Fibroblast of peridontal ligament (primary cell): ENCODE measurements around the gene FHIT.
"Not testable (repeated sequence)": the region's sequence is repeated elsewhere in the genome, so short reads cannot be mapped to it uniquely, and the experiment has no call there.

Source experiments
- DNase-seq: peaks from one replicate; pipeline ENCODE4 v3.0.0-alpha.2; 2010; ENCODE audit errors: extremely low read depth

Gene FHIT

DNA sequence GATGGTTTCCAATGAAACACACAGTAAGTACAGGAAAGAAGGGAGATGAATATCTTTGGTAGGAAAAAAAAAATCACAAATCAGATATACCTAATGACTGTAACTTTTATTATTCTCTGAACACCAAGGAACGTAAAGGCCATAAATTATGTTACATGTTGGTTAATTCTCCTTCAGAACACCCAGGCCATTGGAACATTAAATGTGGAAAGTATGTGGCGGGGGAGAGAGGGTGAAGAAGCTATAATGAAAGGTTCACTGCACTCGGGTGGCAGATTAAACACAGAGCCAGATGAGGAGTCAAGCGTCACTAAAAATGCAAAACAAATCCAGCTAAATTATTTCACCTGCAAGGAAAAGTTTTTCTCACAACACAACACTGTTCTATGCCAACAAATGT, 193.8 kb downstream of the FHIT start:
- no peak for DNase-seq

DNA sequence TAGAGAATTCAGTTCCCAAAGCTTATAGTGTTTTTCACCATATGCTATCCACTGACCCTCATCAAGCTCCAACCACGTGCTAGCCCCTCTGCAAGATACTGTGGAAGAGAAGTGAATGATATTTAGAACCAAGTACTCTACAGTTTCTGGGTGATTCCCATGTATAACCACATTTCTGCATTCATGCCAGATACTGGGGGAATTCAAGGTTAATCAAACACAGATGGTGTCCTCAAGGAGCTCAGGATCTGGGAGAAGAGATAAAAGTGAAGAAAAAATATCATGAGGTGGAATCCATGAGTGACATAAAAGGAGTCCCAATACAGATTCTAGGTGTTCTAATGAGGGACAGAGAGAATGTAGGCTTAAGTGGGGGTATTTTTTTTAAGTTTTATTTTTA, 195.8 kb downstream of the FHIT start:
- DNase-seq: no peak

DNA sequence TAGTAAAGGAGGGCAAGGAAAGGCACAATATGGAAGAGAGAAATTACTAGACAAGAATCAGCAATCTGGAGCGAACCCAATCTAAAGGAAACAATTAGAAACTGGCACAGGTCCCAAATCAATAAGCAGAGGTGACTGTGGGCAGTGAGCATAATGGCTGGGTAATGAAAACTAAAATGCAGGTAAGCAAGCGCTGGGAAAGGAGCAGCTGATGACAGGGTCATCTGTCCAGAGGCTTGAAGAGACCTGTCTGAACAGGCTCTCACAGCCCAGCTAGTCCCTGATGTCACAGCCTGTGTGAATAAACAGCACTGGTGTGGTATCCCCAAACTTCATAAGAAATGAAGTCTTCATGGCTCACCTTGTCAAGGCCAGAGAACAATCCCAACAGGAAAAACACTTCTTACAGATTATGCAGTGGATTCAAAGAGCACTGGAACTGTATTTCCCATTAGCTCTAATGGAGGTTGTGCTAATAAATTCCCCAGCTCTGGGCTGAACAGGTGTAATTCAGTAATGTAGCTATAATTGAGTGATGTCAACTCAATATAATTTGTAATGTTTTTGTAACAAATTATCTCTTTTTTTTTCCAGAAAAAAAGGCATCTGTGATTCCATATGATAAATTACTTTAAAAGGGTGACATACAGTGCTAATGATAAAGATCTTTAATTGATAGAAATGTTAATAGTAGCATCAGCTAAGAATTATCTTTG, 197.3 kb downstream of the FHIT start:
- no peak for DNase-seq

DNA sequence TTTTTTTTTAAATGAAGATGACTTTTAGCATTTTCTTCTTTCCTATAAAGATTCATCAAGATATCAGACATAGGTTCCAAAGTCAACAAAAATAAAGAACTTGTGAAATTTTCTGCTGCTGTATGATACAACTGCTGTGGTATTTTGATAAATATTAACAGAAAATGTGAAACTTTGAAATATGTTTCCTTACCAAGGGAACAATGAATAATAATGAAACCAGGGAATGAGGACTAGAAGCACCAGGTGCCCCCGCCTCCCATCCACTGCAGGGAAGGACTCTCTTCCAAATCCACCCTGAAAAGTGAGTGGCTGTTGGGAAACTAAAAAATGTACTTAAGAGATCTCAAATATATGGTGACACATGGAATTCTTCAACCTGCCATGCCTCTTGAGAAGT, 198.4 kb downstream of the FHIT start:
- DNase-seq: no peak

DNA sequence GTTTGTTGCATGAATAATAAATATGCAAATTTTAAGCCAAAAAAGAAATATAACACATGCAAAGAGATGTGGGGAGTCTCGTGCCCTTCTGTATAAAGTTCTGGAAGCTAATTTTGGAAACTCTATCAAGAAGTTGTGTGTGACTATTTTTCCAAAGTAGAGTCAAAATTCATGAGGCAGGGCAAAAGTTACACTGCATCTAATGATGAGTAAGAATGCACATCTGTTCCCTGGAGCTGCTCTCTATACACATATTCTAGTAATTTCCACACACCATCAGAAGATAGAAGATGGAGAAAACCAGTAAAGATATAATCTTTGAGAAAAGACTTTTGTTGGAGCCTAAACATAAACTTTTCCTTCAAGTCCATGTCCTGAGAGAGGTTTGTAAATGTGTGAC, 199.6 kb downstream of the FHIT start:
- no peak for DNase-seq

DNA sequence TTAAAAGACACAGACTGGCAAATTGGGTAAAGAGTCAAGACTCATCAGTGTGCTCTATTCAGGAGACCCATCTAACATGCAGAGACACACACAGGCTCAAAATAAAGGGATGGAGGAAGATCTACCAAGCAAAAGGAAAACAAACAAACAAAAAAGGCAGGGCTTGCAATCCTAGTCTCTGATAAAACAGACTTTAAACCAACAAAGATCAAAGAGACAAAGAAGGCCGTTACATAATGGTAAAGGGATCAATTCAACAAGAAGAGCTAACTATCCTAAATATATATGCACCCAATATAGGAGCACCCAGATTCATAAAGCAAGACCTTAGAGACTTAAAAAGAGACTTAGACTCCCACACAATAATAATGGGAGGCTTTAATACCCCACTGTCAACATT, 206.1 kb downstream of the FHIT start:
- DNase-seq: not testable (repeated sequence)

DNA sequence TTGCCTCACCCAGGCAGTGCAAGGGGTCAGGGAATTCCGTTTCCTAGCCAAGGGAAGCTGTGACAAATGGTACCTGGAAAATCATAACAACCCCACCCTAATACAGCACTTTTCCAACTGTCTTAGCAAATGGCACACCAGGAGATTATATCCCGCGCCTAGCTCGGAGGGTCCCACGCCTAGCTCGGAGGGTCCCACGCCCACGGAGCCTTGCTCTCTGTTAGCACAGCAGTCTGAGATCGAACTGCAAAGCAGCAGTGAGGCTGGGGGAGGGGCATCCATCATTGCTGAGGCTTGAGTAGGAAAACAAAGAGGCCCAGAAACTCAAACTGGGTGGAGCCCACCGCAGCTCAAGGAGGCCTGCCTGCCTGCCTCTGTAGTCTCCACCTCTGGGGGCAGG, 208.1 kb downstream of the FHIT start:
- no peak for DNase-seq

DNA sequence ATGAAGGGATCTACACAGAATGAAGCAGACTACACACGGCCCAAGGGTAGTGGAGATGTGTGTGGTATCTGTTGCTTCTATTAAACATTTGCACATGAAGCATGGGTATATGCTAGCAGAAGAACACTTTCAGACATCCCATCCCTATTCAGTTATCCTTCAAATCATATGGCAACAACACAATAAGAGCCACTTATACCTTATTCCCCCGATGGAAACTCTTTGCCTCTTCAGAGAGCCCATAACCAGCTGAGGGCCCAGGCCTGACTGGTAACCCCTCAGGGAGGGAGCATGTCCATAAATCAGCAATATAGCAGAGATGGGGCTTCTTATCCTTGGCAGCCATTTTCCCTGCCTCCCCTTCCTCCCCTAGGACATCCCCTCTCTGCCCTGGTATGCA, 210.6 kb downstream of the FHIT start:
- DNase-seq: no peak

DNA sequence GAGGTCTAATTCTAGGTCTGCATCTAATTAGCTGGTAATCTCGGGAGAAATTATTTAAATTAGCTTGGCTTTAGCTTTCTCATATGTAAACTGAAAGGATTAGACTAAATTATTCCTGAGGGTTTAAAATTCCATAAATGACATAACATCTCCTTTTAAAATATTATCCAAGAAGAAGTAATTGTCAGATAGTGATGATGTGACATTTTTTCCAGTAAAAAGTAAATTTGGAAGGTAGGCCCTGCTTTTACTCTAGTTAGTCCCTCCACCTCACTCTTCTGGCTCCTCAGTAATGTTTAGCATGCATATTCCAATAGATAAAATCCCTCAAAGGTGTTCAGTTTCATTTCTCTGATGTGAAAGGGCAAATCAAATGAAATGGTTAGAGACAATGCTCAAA, 215.7 kb downstream of the FHIT start:
- DNase-seq: no peak

DNA sequence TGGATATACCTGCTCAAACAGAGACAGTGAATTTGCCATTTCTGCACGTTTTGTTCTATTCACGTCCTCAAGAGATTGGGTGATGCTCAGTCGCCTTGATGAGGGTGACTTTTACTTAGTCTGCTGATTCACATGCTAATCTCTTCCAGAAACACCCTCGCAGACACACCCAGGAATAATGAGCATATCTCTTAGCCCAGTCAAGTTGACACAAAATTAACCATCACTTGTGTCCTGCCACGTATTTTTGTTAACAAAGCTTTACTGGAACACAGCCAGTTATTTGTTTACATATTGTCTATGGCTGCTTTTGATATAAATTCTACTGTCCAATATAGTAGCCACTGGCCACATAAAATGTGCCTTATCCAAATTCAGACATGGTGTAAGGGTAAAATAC, 218.3 kb downstream of the FHIT start:
- DNase-seq: no peak

DNA sequence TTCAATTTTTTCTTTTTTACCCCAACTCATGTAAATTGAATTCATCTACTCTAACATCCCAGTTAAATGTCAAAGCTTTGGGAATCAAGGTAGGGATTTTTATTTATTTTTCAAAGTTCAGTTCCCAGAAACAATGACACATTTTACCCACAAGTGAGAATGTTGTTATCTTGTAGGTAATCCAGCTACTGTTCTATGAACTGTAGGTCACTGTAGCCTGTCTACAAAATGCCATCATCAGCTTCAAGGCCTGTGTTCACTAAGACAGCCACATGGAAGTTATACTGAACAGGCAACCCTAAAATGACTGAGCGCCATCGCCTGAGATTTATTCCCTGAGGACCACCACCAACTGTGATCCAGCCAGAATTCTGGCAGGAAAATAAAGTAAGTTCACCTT, 219.7 kb downstream of the FHIT start:
- no peak for DNase-seq

DNA sequence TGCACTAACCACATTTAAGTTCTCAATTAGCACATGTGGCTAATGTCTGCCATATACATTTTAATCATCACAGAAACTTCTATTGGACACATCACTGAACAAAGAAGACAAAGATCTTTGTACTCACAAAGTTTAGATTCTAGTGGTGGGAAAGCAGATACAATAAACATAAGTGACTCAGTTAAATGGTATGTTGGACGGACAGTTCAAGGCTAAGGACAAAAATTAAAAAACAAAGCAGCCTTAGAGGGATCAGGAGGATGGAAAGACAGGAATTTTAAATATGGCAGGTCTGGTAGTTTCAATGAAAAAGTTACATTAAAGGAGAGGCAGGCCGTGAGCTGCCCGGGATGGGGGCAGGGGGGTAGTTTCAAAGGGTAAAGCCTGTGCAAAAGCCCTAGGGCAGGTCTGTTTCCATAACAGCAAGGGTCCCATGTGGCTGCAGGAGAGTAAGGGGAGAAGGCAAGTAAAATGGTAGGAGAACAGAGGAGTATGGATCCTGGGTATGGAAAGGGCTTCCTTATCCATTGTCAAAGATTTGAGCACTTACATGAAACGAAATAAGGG, 220.7 kb downstream of the FHIT start:
- DNase-seq: no peak

DNA sequence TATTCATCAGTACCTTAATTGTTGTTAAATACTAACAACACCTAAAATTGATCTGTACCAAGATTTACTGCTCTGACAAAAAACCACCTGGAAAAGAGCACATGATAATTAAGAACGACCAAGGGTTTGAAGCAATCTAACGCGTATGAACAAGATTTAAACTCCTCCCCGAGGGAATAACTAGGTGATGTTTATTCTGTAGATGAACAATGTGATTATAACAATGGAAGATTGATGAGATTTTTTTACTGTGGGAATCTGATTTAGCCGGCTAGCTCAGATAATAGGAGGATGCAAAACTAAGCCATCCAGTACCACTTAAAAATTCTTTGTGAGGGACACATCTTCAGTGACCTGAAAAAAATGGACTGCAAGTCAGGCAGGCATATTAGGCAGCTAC, 222.1 kb downstream of the FHIT start:
- DNase-seq: no peak

DNA sequence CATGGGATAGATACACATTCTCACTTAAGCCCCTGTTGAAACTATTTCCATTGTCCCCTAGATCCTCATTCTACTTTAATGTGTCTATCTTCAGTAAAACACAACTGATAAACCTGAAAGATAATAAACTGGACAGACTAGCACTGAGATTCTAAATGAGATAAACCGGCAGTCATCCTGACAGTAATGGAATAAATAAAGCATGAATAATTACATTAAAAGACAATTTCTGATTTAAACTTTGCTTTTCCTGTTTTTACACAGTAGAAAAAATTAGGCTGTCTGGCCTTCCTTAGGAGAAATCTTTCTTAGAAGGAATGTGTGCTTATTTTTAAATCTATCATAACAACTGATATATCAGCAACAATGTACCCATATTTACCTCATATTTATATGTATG, 232.4 kb downstream of the FHIT start:
- no peak for DNase-seq

DNA sequence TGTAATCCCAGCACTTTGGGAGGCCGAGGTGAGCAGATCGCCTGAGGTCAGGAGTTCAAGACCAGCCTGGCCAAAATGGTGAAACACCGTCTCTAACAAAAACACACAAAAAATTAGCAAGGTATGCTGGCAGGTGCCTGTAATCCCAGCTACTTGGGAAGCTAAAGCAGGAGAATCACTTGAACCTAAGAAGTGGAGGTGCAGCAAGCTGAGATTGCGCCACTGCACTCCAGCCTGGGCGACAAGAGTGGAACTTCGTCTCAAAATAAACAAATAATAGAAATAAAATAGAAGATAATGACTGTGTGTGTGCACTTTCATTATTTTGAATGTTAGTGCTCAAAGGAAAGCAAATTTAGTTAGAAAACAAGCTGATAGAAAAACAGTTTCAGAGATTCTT, 234.2 kb downstream of the FHIT start:
- not testable (repeated sequence) for DNase-seq

DNA sequence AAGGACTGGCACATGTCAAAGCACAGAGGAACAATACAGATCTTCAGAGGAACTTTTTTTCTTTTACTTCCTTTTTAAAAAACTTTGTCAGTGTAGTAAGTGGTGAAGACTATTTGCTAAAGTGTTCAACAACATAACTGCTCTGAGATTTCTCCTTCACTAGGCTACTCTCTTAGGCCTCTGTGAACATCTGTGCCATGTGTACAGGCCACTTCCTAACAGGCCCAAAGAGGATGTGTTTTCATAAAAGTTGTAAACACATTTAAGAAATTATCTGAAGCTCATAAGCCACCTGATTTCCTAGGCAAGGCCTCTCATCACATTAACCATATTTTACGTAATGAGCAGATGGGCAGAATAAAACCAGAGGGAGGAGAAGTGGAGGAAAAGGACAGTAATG, 235.4 kb downstream of the FHIT start:
- DNase-seq: no peak

DNA sequence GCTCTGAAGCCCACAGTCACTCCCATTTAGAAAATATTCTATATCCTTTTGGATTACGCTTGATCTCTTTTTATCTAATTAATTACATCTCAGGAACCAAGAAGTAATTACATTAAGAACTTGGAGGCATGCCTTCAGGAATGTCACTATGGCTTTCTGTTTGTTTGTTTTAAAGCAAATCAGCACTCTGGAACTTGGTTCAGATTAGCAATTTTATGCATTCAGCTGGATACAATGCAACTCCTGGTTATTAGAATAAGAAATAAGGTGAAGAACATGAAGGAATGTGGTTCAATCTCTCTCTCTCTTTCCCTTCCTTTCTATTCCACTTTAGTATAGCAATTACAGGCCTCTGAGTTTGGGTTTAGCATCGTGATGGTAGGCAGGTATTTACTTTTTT, 235.8 kb downstream of the FHIT start:
- DNase-seq: no peak

DNA sequence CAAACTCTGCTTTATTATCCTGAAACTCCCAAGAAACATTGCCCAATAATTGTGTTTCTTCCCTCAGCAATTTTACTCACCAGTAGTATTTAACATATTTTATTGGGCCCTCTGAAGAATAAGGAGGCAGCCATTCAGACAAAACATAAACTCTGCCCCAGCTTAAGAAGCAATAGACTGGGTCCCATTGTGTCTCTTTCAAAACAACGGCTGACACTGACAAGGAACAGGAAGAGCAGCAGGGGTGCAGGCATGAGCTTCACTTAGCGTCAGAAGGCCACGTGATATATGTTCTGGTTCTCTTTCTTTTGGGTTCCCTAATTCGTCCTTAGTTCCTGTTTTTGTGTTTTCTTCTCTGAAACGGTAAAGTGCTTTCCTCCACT, 242.3 kb downstream of the FHIT start:
- DNase-seq: no peak

DNA sequence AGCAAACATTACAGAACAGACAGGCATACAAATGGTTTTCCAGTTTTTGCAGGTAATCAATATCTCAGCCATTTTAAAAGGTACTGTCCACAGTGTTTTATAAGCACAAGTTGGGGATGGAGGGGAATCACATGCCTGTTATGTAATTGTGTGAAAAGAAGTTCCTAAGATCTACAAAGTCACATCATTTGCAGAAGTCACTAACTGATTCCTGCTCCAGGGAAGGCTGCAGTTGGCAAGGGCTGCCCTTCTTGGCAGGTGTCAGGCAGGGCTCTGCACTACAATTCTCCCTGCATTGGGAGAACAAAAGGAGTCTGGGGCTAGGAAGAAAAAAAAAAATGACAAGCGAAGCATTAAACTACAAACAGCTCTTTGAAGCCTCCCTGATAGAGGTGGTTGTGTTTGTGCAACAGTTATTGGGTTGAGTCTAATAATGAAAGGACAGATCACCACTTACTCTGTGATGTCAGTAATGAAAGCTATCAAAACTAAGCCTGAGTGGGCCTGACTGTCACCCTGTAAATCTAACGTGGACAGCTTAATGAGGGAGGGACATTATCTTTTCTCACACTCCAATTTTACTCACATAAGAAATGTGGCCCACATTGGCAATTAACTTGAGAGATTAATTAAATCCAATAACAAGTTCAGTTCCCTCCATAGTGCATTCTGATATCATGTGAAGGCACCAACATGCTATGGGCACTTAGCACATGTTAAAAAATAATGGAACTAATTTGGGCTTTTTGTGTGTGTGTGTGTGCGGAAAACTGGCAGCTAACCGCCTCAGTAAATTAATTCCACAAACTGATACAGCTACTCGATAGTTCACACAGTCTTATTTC, 242.9 kb downstream of the FHIT start:
- DNase-seq: no peak

DNA sequence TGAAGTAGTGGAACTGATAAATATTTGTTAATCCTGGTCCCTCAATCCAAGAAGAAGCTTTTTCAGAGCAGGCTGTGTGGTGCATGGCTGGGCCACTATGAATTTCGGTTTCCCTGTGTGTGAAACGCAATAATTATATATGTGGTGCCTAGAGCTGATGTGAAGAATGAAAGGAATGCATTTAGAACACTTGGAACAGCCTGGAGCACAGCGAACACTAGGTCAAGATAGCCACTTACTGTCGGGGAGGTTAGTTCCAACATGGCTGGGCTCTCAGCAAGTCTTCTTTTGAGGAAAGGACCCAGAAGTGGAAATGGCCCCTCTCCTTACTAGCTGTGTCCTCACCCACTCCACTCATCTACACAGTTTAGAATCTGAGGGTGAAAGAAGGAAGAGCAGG, 245.7 kb downstream of the FHIT start:
- no peak for DNase-seq

DNA sequence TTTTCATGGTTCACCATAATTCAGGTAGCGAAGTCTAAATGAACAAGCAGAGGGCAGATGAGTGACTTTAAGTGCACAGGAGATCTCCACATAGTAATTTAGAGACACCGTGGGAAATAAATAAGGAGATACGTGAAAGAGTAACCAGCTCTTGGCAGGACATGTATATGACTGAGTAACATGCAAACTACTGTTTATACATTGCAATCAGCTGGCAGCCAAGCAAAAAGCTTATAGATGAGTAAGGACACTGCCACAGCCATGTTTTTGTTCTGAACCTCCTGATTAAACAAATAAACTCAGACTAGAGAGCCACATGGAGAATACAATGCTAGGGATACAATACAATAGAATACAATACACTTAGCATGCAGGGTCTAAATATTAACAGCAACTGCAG, 252.4 kb downstream of the FHIT start:
- DNase-seq: no peak

DNA sequence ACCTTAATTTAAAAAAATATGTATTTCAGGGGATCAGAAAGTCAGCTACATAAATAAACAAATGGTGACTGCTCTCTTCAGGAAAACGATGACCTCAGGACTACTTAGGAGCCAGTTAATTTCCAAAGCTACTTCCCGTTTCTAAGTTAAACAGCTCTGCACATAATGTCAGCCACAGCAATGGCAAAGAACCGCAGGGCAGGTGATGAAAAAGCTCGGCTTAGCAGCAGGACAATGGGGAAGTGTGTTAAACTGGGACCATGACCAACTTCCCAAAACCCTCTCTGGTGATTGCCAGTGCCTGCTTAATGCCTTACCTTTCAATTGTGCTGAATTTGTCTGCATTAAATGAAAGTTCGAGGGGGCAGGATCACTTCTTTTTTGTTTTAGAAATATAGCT, 258.9 kb downstream of the FHIT start:
- no peak for DNase-seq

DNA sequence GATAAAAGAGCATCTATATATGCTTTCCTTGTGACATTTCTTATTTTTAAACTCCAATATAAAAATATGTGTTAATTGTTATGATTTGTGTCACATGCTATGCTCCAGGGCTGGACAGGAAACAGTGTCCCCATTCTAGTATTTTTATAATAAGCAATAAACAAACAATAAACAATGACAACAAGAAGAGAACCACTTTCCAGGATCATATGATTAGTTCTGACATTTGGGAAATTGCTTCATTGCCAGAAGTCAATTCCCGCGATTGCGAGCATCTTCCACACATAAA, 260.9 kb downstream of the FHIT start:
- no peak for DNase-seq
